Smooth muscle cell (in vitro differentiated cells): ENCODE measurements around the gene SEMA3C. TPM values are rescaled to one million over a fixed set of nuclear protein-coding genes. Genes with fewer than 3 reads are reported as not detected.
A peak's percentile ranks its signal among the peaks of the same experiment; 100 is the strongest.

ENCODE experiments used
- DNase-seq: peaks from one replicate; lab custom pipeline; 2025; ENCODE audit not compliant: unreplicated experiment; lab: John Stamatoyannopoulos, UW
- H2AFZ ChIP-seq: fragments of 200-600 bp; sonication (generic); 2 replicates; pipeline ENCODE4 v1.6.0; 2016; ENCODE audit warnings: antibody characterized with exemption, low read depth, mild to moderate bottlenecking
- H3F3A ChIP-seq: fragments of 200-600 bp; sonication (generic); 2 replicates; pipeline ENCODE4 v1.6.0; 2017; ENCODE audit warnings: antibody characterized with exemption, low read depth
- H3K27ac ChIP-seq: fragments of 200-600 bp; sonication (generic); 2 replicates; pipeline ENCODE4 v1.5.1; 2016; ENCODE audit warnings: low read depth, mild to moderate bottlenecking
- H3K27me3 ChIP-seq: fragments of 200-600 bp; sonication (generic); 2 replicates; pipeline ENCODE4 v1.6.1; 2016; ENCODE audit warnings: low read depth, mild to moderate bottlenecking
- H3K36me3 ChIP-seq: fragments of 200-600 bp; sonication (generic); 2 replicates; pipeline ENCODE4 v1.5.1; 2016; ENCODE audit warnings: low read depth
- H3K4me1 ChIP-seq: fragments of 200-600 bp; sonication (generic); 2 replicates; pipeline ENCODE4 v1.5.1; 2016; ENCODE audit warnings: low read depth
- H3K4me2 ChIP-seq: fragments of 200-600 bp; sonication (generic); 2 replicates; pipeline ENCODE4 v1.6.0; 2016; ENCODE audit warnings: mild to moderate bottlenecking
- H3K4me3 ChIP-seq: fragments of 200-600 bp; sonication (generic); 2 replicates; pipeline ENCODE4 v1.5.1; 2016; ENCODE audit warnings: mild to moderate bottlenecking
- H3K79me2 ChIP-seq: fragments of 200-600 bp; sonication (generic); 2 replicates; pipeline ENCODE4 v1.6.0; 2016; ENCODE audit warnings: low read depth, mild to moderate bottlenecking
- H3K9ac ChIP-seq: fragments of 200-600 bp; sonication (generic); 2 replicates; pipeline ENCODE4 v1.6.0; 2016; ENCODE audit warnings: low read depth
- H3K9me3 ChIP-seq: fragments of 200-600 bp; sonication (generic); replicated peaks from 2 replicates; pipeline ENCODE4 v1.5.1; 2016; ENCODE audit warnings: low read depth
- H4K20me1 ChIP-seq: fragments of 200-600 bp; sonication (generic); 2 replicates; pipeline ENCODE4 v1.6.0; 2016; ENCODE audit warnings: low read depth
- WGBS: methylation state at CpG from one replicate; pipeline ENCODE4 v1.1.7; 2016; ENCODE audit warnings: low lambda C conversion rate; 5-methylcytosine and 5-hydroxymethylcytosine counted together
- polyA plus RNA-seq: library from polyadenylated mRNA; unstranded; fragments of >200 nt; fragmentation: Nextera tagmentation; extraction: Ambion mirVana; gene quantifications from 2 replicates; pipeline ENCODE4 v1.2.1, GENCODE V29; 2016
- total RNA-seq: library from RNA; depleted of rRNA; stranded (reverse); fragments of >200 nt; gene quantifications from 2 replicates; pipeline ENCODE4 v1.2.3, GENCODE V29; 2014
- TF ChIP-seq, protein P1 (sequence below): fragments of 200-600 bp; sonication (generic); IDR thresholded peaks from 2 replicates; pipeline ENCODE4 v1.5.1; 2017; ENCODE audit warnings: borderline replicate concordance, mild to moderate bottlenecking, antibody characterized with exemption; ENCODE audit not compliant: insufficient read depth, poor library complexity, severe bottlenecking

Gene SEMA3C
- total and polyA plus RNA-seq, 2 experiments from 2014 or later = 20.6 to 295 TPM

DNA sequence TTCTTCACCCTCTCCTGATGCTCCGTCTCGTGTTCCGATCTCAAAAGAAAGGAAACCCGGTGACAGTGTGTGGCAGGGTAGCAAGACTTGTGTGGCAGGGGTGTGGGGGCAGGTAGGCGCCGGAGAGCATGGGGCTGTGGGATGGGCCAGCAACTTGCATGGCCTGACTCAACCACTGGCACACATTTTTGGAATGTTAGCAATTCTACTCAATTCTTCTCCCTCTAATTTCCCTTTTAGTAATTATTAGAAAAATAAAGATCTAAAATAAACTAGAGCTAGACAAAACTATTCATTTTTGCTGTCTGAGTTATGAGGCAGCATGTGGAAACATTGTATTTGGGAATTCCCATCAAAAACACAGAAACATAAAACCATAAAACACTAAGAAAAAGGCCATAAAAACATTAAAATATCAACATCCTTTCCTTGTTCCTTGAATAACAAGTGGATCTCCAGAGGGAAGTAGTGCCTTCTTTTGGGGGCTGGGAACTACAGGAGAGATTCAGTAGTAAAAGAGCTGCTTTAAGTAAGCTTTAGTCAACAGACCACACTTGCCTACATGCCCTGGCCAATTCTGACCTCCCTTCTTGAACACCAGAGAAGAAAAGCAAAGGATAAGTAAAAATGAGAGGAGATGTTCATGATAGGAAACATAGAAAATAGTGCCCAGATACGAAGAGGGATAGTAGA is 21.8 kb downstream of the SEMA3C start:
- TF ChIP-seq, protein P1, sequence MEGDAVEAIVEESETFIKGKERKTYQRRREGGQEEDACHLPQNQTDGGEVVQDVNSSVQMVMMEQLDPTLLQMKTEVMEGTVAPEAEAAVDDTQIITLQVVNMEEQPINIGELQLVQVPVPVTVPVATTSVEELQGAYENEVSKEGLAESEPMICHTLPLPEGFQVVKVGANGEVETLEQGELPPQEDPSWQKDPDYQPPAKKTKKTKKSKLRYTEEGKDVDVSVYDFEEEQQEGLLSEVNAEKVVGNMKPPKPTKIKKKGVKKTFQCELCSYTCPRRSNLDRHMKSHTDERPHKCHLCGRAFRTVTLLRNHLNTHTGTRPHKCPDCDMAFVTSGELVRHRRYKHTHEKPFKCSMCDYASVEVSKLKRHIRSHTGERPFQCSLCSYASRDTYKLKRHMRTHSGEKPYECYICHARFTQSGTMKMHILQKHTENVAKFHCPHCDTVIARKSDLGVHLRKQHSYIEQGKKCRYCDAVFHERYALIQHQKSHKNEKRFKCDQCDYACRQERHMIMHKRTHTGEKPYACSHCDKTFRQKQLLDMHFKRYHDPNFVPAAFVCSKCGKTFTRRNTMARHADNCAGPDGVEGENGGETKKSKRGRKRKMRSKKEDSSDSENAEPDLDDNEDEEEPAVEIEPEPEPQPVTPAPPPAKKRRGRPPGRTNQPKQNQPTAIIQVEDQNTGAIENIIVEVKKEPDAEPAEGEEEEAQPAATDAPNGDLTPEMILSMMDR = no peak
- Histone ChIP-seq H3K4me3 (no peak overlapping the region), H3K4me2 (no peak overlapping the region), H4K20me1 (no peaks in the 10 kb centered on the region), H3K9ac (no peak overlapping the region), H3K27me3 (no peaks in the 10 kb centered on the region), H3K79me2 (peaks cover 3% of the 10 kb centered on the region), H2AFZ (no peak overlapping the region), H3F3A (peaks cover 4% of the 10 kb centered on the region), H3K4me1 (peaks cover 4% of the 10 kb centered on the region), H3K36me3 (no peaks in the 10 kb centered on the region), H3K9me3 (no peaks in the 10 kb centered on the region), H3K27ac (peak overlapping the region; percentile 17)
- 90% methylated on average over 7 of the region's 7 CpGs for WGBS
- no peak for DNase-seq

DNA sequence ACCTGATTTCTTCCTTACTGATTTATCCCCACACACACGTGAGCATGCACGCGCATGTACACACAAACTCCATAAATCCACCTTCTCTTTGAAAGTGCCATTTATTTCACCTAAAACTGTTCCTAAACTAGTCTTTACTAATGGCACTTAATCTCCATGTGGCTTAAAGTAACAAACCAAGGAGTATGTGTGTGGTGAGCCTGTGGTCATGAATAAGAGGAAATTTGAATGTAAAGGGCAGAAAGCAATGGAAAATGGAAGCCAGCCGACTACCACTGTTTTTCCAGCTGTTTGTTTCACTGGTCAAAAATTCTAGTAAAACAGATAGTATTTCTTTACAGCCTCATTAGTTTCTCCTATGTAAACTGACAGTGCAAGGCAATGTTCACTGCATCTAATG is 23.8 kb downstream of the SEMA3C start:
- Histone ChIP-seq H3F3A (peaks cover 4% of the 10 kb centered on the region), H3K9me3 (no peaks in the 10 kb centered on the region), H2AFZ (no peak overlapping the region), H4K20me1 (no peaks in the 10 kb centered on the region), H3K4me2 (peak overlapping the region; percentile 44), H3K27me3 (no peaks in the 10 kb centered on the region), H3K4me3 (no peak overlapping the region), H3K4me1 (peaks cover 4% of the 10 kb centered on the region), H3K27ac (peak overlapping the region; percentile 0), H3K36me3 (no peaks in the 10 kb centered on the region), H3K79me2 (peaks cover 3% of the 10 kb centered on the region), H3K9ac (no peak overlapping the region)
- TF ChIP-seq, protein P1 = no peak
- WGBS = 71% methylated on average over 4 of the region's 4 CpGs
- DNase-seq = no peak

- Histone ChIP-seq H3K9me3 (no peaks in the 10 kb centered on the region), H2AFZ (no peak overlapping the region), H3K4me1 (peaks cover 4% of the 10 kb centered on the region), H3K4me2 (no peak overlapping the region), H4K20me1 (no peaks in the 10 kb centered on the region), H3K4me3 (no peak overlapping the region), H3F3A (peaks cover 4% of the 10 kb centered on the region), H3K27ac (no peak overlapping the region), H3K9ac (no peak overlapping the region), H3K79me2 (peaks cover 3% of the 10 kb centered on the region), H3K27me3 (no peaks in the 10 kb centered on the region), H3K36me3 (no peaks in the 10 kb centered on the region)
- whole genome bisulfite sequencing = 90% methylated on average over 3 of the region's 3 CpGs
- TF ChIP-seq, protein P1 = no peak
- DNase-seq = no peak
These were observed 27.6 kb downstream of the SEMA3C start for GRCh38 chr7:80891259-80891544.

GRCh38 chr7:80890426-80891258 is 28.2 kb downstream of the SEMA3C start:
- no peaks in the 10 kb centered on the region for H3K36me3 ChIP-seq
- peaks cover 4% of the 10 kb centered on the region for H3F3A ChIP-seq
- peaks cover 4% of the 10 kb centered on the region for H3K4me1 ChIP-seq
- H3K9ac ChIP-seq = no peak overlapping the region
- H3K4me2 ChIP-seq = no peak overlapping the region
- H2AFZ ChIP-seq = no peak overlapping the region
- no peak overlapping the region for H3K27ac ChIP-seq
- no peaks in the 10 kb centered on the region for H3K9me3 ChIP-seq
- TF ChIP-seq, protein P1 = no peak
- no peak overlapping the region for H3K4me3 ChIP-seq
- H3K79me2 ChIP-seq = no peaks in the 10 kb centered on the region
- 70% methylated on average over 4 of the region's 4 CpGs for WGBS
- no peaks in the 10 kb centered on the region for H3K27me3 ChIP-seq
- DNase-seq = no peak
- H4K20me1 ChIP-seq = no peaks in the 10 kb centered on the region
